OCI-LY7 (cell line): ENCODE data around the gene HAND2. TPM values are rescaled to one million over a fixed set of nuclear protein-coding genes. Genes with fewer than 3 reads are reported as not detected.

Experiments used
- BruUV-seq: library from RNA; stranded (reverse); fragments of 400-500 nt; replicated peaks from 2 replicates; lab custom pipeline; 2021; lab: Mats Ljungman, UMichigan
- CTCF ChIA-PET: fragments of 300-600 bp; sonication (Branson Sonifier 250); formaldehyde crosslinking; loops from one replicate; lab custom pipeline; 2022; ENCODE audit warnings: antibody characterized with exemption; ENCODE audit not compliant: unreplicated experiment; lab: Charles Lee
- POLR2A ChIA-PET: fragments of 300-600 bp; sonication (Branson Sonifier 250); formaldehyde crosslinking; loops from one replicate; lab custom pipeline; 2022; ENCODE audit warnings: antibody characterized with exemption; lab: Charles Lee
- DNase-seq: peaks from one replicate; pipeline ENCODE4 v3.0.0-alpha.2; 2015; ENCODE audit warnings: low spot score
- H2AFZ ChIP-seq: fragments of 200-600 bp; sonication (generic), shearing (Covaris generic); 2 replicates; pipeline ENCODE4 v1.6.1; 2014; ENCODE audit warnings: mild to moderate bottlenecking, antibody characterized with exemption, low read length, moderate library complexity
- H3K27ac ChIP-seq: fragments of 200-600 bp; sonication (generic); 2 replicates; pipeline ENCODE4 v1.5.1; 2014; ENCODE audit warnings: mixed run types, low read depth, mild to moderate bottlenecking, moderate library complexity, low read length, inconsistent platforms; ENCODE audit not compliant: poor library complexity, severe bottlenecking
- H3K36me3 ChIP-seq: fragments of 200-600 bp; sonication (generic); 2 replicates; pipeline ENCODE4 v1.6.1; 2014; ENCODE audit warnings: mild to moderate bottlenecking, antibody characterized with exemption, low read length, moderate library complexity, mixed read lengths; ENCODE audit not compliant: insufficient read depth
- H3K4me1 ChIP-seq: fragments of 200-600 bp; sonication (generic); 2 replicates; pipeline ENCODE4 v1.5.1; 2014; ENCODE audit warnings: mild to moderate bottlenecking, low read length; ENCODE audit not compliant: insufficient read depth, poor library complexity, severe bottlenecking
- H3K4me2 ChIP-seq: fragments of 200-600 bp; sonication (generic); 2 replicates; pipeline ENCODE4 v1.6.1; 2014; ENCODE audit warnings: mild to moderate bottlenecking, low read length
- H3K4me3 ChIP-seq: fragments of 200-600 bp; sonication (generic); 2 replicates; pipeline ENCODE4 v1.5.1; 2014; ENCODE audit warnings: mild to moderate bottlenecking, low read depth, low read length; ENCODE audit not compliant: poor library complexity, severe bottlenecking
- H3K79me2 ChIP-seq: fragments of 200-600 bp; sonication (generic); 2 replicates; pipeline ENCODE4 v1.6.1; 2016; ENCODE audit warnings: low read depth, mild to moderate bottlenecking, low read length, moderate library complexity, mixed read lengths; ENCODE audit not compliant: insufficient read depth
- H3K9me2 ChIP-seq: fragments of 200-600 bp; sonication (generic); 2 replicates; pipeline ENCODE4 v1.6.1; 2016; ENCODE audit warnings: mild to moderate bottlenecking, low read length, mixed read lengths; ENCODE audit not compliant: insufficient read depth
- H3K9me3 ChIP-seq: fragments of 200-600 bp; sonication (generic); 2 replicates; pipeline ENCODE4 v1.6.1; 2014; ENCODE audit warnings: mild to moderate bottlenecking, mixed run types, low read length, mixed read lengths
- H4K20me1 ChIP-seq: fragments of 200-600 bp; sonication (generic); 2 replicates; pipeline ENCODE4 v1.6.1; 2014; ENCODE audit warnings: mild to moderate bottlenecking, antibody characterized with exemption, low read length, moderate library complexity, mixed read lengths; ENCODE audit not compliant: insufficient read depth
- EZH2phosphoT487 ChIP-seq: fragments of 200-600 bp; sonication (generic); IDR thresholded peaks from 2 replicates; pipeline ENCODE4 v1.6.1; 2018; ENCODE audit warnings: low read depth, borderline replicate concordance, mild to moderate bottlenecking, mixed run types, antibody characterized with exemption, low read length, moderate library complexity, mixed read lengths
- intact Hi-C: fragments of 100-400 bp; cut with micrococcal nuclease; formaldehyde crosslinking; loops from one replicate; pipeline ENCODE4 v1.10.0; 2022; ENCODE audit not compliant: unreplicated experiment
- total RNA-seq, 2 experiments: library from RNA; depleted of rRNA in 1 of 2; stranded (reverse); fragments of >200 nt in 1 of 2; shearing (Covaris generic) in 1 of 2; gene quantifications; 2 replicates each; pipeline ENCODE4 v1.2.3, GENCODE V29; 2014 to 2022
- TF ChIP-seq, protein P1 (sequence below): fragments of 200-600 bp; sonication (generic); conservative IDR thresholded peaks from 2 replicates; pipeline ENCODE4 v1.5.1; 2014; ENCODE audit warnings: mild to moderate bottlenecking, antibody characterized with exemption, low read length, moderate library complexity, mixed read lengths

HAND2 gene
- total RNA-seq, 2 experiments from 2014 or later = not detected

GRCh38 chr4:173494013-173494970 lies 35.7 kb downstream of the HAND2 start:
- no peaks in the 10 kb centered on the region for H3K9me2 ChIP-seq
- no peak overlapping the region for H3K27ac ChIP-seq
- no peak for TF ChIP-seq EZH2phosphoT487
- TF ChIP-seq, protein P1, sequence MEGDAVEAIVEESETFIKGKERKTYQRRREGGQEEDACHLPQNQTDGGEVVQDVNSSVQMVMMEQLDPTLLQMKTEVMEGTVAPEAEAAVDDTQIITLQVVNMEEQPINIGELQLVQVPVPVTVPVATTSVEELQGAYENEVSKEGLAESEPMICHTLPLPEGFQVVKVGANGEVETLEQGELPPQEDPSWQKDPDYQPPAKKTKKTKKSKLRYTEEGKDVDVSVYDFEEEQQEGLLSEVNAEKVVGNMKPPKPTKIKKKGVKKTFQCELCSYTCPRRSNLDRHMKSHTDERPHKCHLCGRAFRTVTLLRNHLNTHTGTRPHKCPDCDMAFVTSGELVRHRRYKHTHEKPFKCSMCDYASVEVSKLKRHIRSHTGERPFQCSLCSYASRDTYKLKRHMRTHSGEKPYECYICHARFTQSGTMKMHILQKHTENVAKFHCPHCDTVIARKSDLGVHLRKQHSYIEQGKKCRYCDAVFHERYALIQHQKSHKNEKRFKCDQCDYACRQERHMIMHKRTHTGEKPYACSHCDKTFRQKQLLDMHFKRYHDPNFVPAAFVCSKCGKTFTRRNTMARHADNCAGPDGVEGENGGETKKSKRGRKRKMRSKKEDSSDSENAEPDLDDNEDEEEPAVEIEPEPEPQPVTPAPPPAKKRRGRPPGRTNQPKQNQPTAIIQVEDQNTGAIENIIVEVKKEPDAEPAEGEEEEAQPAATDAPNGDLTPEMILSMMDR = peak; percentile 87
- ChIA-PET POLR2A (interaction anchor here (0.5 kb wide), 1 partner anchor 542 kb away, joined by 3 read pairs; no protein-coding TSS in a partner anchor), CTCF (no interaction called here)
- no peaks in the 10 kb centered on the region for H3K9me3 ChIP-seq
- H3K4me3 ChIP-seq = peak overlapping the region; percentile 53
- no peaks in the 10 kb centered on the region for H3K36me3 ChIP-seq
- H4K20me1 ChIP-seq = no peaks in the 10 kb centered on the region
- peak; percentile 77 for DNase-seq
- H3K79me2 ChIP-seq = no peaks in the 10 kb centered on the region
- peak overlapping the region; percentile 67 for H3K4me2 ChIP-seq
- peak overlapping the region; percentile 87 for H2AFZ ChIP-seq
- intact Hi-C loops = loop anchor here (1.0 to 2.0 kb wide), 2 partner anchors 73 to 176 kb away; no protein-coding TSS in a partner anchor
- BruUV-seq = no TSS peak
- H3K4me1 ChIP-seq = peaks cover 5% of the 10 kb centered on the region

DNA sequence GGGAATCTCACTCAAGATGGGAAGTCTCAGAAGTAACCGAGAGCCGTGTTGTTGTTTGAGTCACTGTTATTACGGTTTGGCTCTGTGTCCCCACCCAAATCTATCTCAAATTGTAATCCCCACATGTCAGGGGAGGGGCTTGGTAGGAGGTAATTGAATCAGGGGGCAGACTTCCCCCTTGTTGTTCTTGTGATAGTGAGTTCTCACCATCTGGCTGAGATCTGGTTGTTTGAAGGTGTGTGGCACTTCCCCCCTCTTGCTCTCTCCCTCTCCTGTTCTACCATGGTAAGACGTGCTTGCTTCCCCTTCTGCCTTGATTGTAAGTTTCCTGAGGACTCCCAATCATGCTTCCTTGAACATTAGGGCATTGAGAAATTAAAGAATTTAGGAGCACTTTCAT lies 37.0 kb downstream of the HAND2 start:
- no peaks in the 10 kb centered on the region for H4K20me1 ChIP-seq
- no peaks in the 10 kb centered on the region for H3K36me3 ChIP-seq
- H3K4me3 ChIP-seq = no peak overlapping the region
- ChIA-PET CTCF (no interaction called here), POLR2A (no interaction called here)
- DNase-seq = no peak
- peaks cover 3% of the 10 kb centered on the region for H3K4me1 ChIP-seq
- no peaks in the 10 kb centered on the region for H3K9me3 ChIP-seq
- intact Hi-C loops = no loop called here
- H3K79me2 ChIP-seq = no peaks in the 10 kb centered on the region
- no peaks in the 10 kb centered on the region for H3K9me2 ChIP-seq
- TF ChIP-seq, protein P1 = no peak
- no peak for TF ChIP-seq EZH2phosphoT487
- H3K27ac ChIP-seq = no peak overlapping the region
- H3K4me2 ChIP-seq = no peak overlapping the region
- no TSS peak for BruUV-seq
- H2AFZ ChIP-seq = no peak overlapping the region

DNA sequence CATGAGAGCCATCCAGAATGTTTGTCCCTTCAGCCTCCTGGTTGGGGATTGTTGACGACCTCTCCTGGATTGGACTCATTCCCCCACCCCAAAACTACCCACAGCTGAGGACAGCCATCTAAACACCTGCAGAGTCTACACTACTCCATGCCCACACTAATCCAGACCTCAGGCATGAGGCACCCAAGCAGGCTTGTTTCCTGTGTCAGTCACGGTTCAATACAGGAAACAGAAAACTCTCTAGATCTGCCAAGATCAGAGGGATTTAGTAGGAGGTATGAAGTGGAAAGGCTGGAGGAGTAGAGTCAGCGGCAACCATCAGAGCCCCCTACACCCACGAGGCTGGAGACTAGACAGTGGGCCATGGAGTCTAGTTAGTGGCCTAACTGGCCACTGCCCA lies 37.7 kb downstream of the HAND2 start:
- intact Hi-C loops = no loop called here
- H3K4me3 ChIP-seq = no peak overlapping the region
- H3K79me2 ChIP-seq = no peaks in the 10 kb centered on the region
- H3K4me1 ChIP-seq = no peaks in the 10 kb centered on the region
- TF ChIP-seq, protein P1 = no peak
- no peak for TF ChIP-seq EZH2phosphoT487
- POLR2A ChIA-PET = no interaction called here
- H3K27ac ChIP-seq = no peak overlapping the region
- no peak overlapping the region for H3K4me2 ChIP-seq
- CTCF ChIA-PET = no interaction called here
- no TSS peak for BruUV-seq
- no peak for DNase-seq
- H3K36me3 ChIP-seq = no peaks in the 10 kb centered on the region
- no peaks in the 10 kb centered on the region for H3K9me3 ChIP-seq
- no peaks in the 10 kb centered on the region for H3K9me2 ChIP-seq
- no peaks in the 10 kb centered on the region for H4K20me1 ChIP-seq
- no peak overlapping the region for H2AFZ ChIP-seq
